ENCODE data around the gene YIPF3. TPM values are rescaled to one million over a fixed set of nuclear protein-coding genes. Genes with fewer than 3 reads are reported as not detected.

The YIPF3 gene
- total RNA-seq, 1 donor from 2014 or later, result 153 TPM

GRCh38 chr6:43475516-43475915 lies 41.2 kb downstream of the YIPF3 start:
- TF ChIP-seq, protein P1, sequence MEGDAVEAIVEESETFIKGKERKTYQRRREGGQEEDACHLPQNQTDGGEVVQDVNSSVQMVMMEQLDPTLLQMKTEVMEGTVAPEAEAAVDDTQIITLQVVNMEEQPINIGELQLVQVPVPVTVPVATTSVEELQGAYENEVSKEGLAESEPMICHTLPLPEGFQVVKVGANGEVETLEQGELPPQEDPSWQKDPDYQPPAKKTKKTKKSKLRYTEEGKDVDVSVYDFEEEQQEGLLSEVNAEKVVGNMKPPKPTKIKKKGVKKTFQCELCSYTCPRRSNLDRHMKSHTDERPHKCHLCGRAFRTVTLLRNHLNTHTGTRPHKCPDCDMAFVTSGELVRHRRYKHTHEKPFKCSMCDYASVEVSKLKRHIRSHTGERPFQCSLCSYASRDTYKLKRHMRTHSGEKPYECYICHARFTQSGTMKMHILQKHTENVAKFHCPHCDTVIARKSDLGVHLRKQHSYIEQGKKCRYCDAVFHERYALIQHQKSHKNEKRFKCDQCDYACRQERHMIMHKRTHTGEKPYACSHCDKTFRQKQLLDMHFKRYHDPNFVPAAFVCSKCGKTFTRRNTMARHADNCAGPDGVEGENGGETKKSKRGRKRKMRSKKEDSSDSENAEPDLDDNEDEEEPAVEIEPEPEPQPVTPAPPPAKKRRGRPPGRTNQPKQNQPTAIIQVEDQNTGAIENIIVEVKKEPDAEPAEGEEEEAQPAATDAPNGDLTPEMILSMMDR (IDR thresholded peaks at IDR 0.05; ENCODE audit: insufficient read depth, low read length, poor library complexity, severe bottlenecking), result no peak
- H3K4me3 ChIP-seq (ENCODE audit: low read depth, low read length), result no peak overlapping the region
- DNase-seq (ENCODE audit: low read depth), result no peak
- H3K36me3 ChIP-seq (ENCODE audit: control insufficient read depth, insufficient read depth, low read length), result no peaks in the 10 kb centered on the region
- no peaks in the 10 kb centered on the region for H3K27me3 ChIP-seq (ENCODE audit: control insufficient read depth, insufficient read depth, low read length)

- Histone ChIP-seq H3K27me3 (ENCODE audit: control insufficient read depth, insufficient read depth, low read length) (no peaks in the 10 kb centered on the region), H3K4me3 (ENCODE audit: low read depth, low read length) (no peak overlapping the region), H3K36me3 (ENCODE audit: control insufficient read depth, insufficient read depth, low read length) (no peaks in the 10 kb centered on the region)
- no peak for DNase-seq (ENCODE audit: low read depth)
- TF ChIP-seq, protein P1 (IDR thresholded peaks at IDR 0.05; ENCODE audit: insufficient read depth, low read length, poor library complexity, severe bottlenecking), result no peak
Measured at GRCh38 chr6:43472515-43472914, 44.2 kb downstream of the YIPF3 start.

DNA sequence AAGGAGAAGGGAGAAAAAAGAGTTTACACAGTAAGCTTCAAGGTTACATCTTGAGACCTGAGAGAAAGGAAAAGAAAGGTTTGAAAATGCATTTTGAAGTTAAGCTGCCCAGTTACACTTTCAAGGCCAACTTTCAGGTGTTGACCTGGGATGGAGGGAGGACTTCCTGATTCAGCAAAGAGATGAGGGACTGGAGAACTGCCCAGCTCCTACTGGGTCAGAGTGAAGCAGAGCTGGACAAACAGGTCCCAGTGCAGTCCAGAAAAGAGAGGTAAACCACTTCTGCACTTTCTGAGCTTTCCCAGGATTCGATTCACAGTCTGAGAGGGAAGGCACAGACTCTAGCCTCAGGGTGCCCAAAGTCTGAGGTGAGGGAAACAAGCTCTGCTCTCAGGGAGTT lies 45.3 kb downstream of the YIPF3 start:
- Histone ChIP-seq H3K27me3 (ENCODE audit: control insufficient read depth, insufficient read depth, low read length) (no peaks in the 10 kb centered on the region), H3K4me3 (ENCODE audit: low read depth, low read length) (no peak overlapping the region), H3K36me3 (ENCODE audit: control insufficient read depth, insufficient read depth, low read length) (no peaks in the 10 kb centered on the region)
- TF ChIP-seq, protein P1 (IDR thresholded peaks at IDR 0.05; ENCODE audit: insufficient read depth, low read length, poor library complexity, severe bottlenecking), result no peak
- DNase-seq (ENCODE audit: low read depth), result no peak

- no peak for DNase-seq (ENCODE audit: low read depth)
- no peaks in the 10 kb centered on the region for H3K27me3 ChIP-seq (ENCODE audit: control insufficient read depth, insufficient read depth, low read length)
- TF ChIP-seq, protein P1 (IDR thresholded peaks at IDR 0.05; ENCODE audit: insufficient read depth, low read length, poor library complexity, severe bottlenecking), result no peak
- H3K4me3 ChIP-seq (ENCODE audit: low read depth, low read length), result no peak overlapping the region
- H3K36me3 ChIP-seq (ENCODE audit: control insufficient read depth, insufficient read depth, low read length), result no peaks in the 10 kb centered on the region
Measured at GRCh38 chr6:43469947-43470346, 46.8 kb downstream of the YIPF3 start.

DNA sequence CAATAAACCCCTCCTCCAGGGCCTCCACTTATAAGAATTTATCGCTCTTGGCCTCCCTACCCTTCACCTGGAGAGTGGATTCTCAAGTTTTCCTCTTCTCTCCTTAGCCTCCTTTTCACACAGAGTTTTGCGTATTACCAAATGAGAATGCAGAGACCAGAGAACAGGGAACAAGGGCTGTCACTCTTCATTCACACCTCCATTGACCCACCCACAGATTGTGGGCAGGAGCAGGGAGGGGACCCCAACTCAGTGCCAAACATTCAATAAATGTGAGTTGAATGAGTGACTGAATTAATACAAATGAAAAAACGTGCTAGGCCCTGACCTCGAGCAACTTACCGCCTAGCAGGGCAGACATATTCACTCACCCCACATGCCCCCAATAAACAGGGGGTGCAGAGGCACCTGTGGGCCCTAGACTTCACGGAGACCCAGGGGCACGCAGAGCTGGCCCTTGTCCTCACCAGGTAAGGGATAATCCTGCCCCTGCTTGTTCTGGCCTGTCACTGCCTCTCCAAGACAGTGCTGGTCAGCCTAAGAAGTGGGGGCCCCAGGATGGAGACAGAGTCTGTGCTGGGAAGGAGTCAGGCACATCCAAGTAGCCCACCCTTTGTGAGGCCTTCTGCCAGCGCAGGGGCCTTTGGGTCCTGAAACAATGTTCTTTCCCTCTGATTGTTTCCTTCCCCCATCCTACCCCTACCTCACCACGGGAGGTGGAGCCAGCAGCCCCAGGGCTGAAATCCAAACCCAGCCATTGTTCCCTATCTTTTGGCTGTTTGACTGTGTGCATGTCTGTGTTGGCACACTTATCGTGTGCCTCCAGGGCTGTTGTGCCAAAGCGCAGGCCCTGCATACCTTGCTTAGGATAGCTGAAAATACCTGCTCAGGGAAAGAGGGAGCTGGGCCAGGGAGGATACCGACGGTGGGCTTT lies 47.7 kb downstream of the YIPF3 start:
- no peaks in the 10 kb centered on the region for H3K27me3 ChIP-seq (ENCODE audit: control insufficient read depth, insufficient read depth, low read length)
- DNase-seq (ENCODE audit: low read depth), result no peak
- TF ChIP-seq, protein P1 (IDR thresholded peaks at IDR 0.05; ENCODE audit: insufficient read depth, low read length, poor library complexity, severe bottlenecking), result no peak
- no peak overlapping the region for H3K4me3 ChIP-seq (ENCODE audit: low read depth, low read length)
- H3K36me3 ChIP-seq (ENCODE audit: control insufficient read depth, insufficient read depth, low read length), result no peaks in the 10 kb centered on the region

All from kidney epithelial cell (primary cell).